HG03064 (cell line): Measurements from ENCODE around the gene USP3.
A peak's percentile ranks its signal among the peaks of the same experiment; 100 is the strongest.

ENCODE experiments used
- ATAC-seq: cut with Tn5 transposase; IDR thresholded peaks from one replicate; pipeline ENCODE4 v1.9.1; 2021; ENCODE audit warnings: low read depth; ENCODE audit not compliant: unreplicated experiment

Gene USP3

GRCh38 chr15:63504247-63504978 lies at the start of gene USP3:
Gene USP3 (plus strand): TSS chr15:63504593. CDS start chr15:63504740, 147 bp downstream.
- peak; percentile 39 for ATAC-seq

- no peak for ATAC-seq
These were observed 48.1 kb upstream of the USP3 start for GRCh38 chr15:63456258-63456657.

DNA sequence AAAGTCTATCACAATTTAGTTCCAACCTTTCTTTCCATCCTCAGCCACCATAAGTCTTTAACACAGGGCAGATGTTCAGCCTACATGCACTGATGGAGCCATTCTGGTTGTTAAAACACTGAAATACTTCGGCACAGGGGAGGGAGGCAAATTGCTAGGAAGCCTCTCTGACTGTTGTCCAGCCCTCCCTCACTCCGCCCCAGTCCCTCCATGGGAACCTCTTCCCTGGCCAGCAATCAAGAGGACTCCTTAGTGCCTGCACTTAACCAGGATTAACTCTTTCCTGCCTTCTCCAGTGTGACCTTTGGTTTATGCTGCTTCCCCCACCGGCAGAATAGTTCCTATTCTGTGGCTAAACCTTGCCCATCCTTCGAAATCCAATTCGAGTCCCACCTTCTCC lies 47.0 kb upstream of the USP3 start:
- ATAC-seq: no peak

DNA sequence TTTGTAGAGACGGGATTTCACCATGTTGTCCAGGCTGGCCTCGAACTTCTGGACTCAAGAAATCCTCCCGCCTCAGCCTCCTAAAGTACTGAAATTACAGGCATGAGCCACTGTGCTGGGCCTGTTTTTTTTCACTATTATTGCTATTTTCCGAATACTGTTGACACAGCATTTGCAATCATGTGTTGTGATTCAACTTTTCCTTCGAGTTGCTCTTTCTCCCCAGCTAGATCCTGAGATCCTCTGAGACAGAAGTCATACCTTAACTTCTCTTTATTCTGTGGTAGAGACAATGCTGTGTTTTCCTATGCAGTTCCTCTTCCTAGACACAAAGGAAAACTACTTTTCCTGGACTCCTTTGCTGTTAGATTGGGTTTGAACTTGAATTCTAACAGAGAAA lies 46.4 kb upstream of the USP3 start:
- no peak for ATAC-seq

DNA sequence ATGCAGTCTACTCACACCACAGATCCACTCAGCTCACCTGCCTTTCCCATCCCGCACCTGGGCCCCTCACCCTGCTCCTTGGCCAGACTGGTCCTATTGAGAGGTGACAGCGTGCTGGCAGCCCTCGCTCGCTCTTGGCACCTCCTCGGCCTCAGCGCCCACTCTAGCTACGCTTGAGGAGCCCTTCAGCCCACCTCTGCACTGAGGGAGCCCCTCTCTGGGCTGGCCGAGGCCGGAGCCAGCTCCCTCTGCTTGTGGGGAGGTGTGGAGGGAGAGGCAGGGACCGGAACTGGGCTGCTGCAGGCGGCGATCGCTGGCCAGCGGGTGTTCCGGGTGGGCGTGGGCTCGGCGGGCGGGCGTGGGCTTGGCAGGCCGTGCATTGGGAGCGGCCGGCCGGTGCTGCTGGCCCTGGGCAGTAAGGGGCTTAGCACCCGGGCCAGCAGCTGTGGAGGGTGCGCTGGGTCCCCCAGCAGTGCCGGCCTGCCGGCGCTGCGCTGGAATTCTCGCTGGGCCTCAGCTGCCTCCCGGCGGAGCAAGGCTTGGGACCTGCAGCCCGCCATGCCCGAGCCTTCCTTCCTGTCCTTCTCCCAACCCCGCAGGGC lies 45.5 kb upstream of the USP3 start:
- ATAC-seq: no peak

DNA sequence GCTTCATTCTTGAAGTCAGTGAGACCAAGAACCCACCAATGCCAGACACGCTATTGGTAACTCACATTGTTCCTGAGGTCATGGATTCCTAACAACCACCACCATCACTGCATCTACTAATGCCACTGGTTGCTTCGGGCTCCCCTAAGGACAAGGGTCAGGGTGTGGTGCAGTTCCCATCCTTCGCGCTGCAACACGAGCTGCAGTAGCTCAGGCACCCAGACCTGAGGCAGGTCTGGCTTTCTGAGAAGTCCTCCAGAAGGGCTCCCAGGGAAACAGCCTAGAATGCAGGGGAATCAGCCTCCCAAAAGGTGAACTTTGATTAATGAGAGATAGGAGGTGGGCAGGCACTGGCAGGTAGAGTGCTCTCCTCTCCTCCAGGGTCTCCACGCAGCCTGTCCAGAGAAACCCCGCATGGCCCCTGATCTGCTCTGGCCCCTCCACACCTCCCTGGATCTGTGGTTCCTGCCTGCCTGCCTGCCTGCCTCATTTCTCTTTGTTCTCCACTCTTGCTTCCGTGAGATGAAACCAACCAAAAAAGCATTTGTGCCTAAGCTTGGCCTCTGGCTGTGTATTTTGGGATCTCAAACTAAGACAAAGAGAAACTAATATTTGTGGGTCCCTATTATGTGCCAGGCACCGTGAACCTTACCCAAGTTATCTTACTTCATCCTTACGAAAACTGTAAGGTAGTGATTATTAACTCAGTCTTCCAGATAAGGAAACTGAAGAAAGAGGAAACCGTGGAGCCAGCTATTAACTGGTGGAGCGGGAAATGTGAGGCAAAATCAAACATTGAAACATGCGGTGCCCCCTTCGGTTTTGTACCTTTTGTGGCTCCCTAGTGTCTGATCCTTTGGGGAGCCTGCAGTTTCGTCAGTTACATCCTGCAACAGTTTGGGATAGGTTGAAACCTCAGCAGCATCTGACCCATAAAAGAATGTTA lies 43.9 kb upstream of the USP3 start:
- ATAC-seq: no peak

DNA sequence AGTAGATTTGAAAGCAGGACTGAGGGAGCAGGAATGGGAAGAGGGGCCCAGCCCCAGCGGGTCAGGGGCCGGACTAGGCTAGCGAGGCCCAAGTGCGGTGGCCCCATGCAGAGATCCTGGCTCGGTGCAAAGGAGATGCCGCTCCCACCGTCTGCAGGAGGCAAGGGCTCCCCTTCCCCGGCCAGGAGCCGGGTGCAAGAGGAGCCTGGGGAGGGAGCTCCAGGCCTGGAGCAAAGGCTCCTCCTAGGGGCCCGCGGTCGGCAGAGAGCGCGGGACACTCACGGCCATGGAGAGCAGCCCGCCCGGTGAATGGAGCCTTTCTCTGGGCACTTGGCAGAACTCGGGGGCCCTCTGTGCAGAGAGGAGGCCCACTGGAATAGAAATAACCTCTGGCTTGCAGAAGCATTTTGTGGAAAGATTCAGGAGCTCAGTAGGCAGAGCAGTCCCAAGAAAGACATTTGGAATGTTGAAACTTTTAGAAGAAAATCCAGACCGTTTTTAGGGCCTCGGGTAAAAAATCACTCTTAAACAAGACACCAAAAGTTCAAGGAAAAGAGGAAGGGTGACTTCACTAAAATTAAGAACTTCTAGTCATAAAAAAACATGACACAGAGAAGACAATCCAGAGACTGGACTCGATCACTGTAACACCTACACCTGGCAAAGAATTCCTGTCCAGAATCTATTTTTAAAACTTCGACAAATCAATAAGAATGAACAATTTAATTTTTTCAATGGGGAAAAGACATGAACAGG lies 43.0 kb upstream of the USP3 start:
- no peak for ATAC-seq

DNA sequence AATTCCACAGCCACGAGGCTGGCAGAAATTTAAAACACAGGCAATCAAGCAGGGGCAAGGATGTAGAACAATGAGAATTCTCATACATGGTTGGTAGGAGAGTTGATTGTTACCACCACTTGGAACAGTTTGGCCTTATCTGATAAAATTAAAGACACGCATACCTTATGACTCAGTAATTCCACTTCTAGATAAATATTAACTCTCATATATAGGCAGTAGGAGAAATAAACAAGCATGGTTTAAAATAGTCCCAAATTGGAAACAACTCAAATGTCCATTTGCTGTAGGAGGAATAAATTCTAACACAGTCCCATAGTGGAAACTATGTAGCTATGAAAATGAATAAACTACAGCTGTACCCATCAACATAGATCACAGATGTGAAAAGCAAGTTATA lies 42.3 kb upstream of the USP3 start:
- no peak for ATAC-seq

DNA sequence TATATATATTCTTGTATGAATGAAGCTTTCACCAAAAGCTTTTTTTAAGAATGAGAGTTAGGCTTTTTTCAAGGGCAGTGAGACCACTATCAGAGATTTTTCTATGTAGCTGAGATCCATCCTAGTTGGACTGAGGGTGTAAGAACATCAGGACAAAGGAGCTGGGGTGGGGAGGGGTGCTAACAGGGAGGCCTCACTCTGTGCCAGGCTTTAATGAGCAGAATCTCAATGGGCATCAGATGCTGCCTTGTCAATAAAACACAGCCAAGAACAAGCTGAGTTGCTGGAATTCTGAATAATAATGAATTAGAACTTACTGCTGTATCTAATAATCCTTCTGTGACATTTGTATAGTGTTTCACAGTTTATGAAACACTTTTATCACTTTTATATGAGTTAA lies 41.4 kb upstream of the USP3 start:
- ATAC-seq: no peak

GRCh38 chr15:63463793-63464192 lies 40.6 kb upstream of the USP3 start:
- ATAC-seq: no peak

DNA sequence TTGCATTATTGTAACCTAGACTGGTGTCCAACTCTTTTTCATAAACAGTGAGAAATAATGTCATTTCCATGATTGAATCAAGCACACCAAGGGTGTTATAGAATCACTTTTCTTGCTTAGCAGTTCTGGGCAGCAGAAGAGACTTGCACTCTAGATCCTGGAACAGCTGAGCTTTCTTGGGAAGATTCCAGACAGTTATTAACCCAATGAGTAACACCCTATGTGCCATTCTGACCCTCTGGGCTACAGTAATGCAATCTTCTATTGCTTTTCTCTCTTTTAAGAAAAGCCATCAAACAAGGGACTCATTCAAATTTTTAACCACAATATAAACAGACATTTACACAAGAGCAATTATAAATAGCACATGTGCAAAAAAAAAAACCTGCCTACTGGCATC lies 39.3 kb upstream of the USP3 start:
- ATAC-seq: no peak

- no peak for ATAC-seq
These were observed 37.8 kb upstream of the USP3 start for GRCh38 chr15:63466378-63467192.

DNA sequence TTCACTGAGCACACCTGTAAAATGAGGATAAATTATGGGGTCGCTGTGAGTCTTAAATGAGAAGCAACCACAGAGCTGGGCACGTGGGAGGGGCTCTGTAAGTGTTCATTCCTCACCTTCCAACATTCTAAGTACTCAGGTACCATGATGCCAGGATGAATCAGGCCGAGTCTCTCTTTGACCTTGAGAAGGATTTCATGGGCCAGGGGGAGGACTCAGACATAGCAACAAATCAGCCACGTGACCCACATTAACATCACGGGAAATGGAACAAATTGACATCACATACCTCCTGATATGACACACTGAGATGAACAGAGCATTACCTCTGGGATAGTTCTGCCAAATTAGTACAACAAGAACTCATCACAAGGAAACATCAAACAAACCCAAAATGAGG lies 35.2 kb upstream of the USP3 start:
- no peak for ATAC-seq

DNA sequence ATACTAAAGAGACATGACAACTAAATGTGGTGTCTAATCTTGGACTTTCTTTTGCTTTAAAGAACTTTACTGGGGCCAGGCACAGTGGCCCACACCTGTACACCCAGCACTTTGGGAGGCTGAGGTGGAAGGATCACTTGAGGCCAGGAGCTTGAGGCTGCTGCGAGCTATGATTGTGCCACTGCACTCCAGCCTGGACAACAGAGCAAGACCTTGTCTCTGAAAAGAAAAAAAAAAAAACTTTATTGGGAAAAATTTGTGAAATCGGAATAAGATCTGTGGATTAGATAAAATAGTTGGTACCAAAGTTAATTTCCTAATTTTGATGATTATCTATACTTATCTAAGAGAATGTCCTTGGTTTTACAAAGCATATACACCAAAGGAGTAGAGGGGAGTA lies 34.4 kb upstream of the USP3 start:
- ATAC-seq: no peak

DNA sequence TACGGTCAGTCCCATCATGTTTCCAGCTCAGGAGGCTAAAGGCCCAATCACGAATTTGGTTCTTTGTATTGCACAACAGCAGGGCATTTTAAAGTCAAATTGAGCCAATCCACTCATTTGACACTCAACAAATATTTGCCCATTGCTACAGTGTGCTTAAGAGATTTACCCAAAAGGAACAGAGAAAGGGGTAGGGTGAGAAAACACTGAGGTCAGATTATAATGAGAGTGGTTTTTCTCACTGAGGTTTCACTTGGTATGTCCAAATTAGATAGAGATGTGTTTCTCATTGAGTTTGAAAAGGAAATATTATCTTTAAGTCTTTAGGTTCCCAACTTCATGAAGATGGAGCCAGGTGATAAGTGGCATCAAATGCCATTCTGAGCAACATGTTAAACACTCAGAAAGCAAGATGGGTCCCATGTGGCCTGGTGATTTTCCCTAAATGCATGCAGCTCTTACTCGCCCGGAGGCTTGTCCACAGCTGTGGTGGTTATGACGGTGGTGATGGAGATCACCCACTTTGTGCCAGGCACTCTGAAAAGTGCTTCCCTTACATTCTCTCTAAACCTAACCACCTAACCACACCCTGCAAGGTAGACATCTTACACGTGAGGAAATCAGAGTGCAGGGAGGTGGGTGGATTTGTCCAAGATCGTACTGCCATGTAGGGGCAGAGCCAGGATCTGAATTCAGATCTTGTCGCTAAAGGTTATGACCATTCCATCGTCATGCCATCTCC lies 31.2 kb upstream of the USP3 start:
- ATAC-seq: no peak

DNA sequence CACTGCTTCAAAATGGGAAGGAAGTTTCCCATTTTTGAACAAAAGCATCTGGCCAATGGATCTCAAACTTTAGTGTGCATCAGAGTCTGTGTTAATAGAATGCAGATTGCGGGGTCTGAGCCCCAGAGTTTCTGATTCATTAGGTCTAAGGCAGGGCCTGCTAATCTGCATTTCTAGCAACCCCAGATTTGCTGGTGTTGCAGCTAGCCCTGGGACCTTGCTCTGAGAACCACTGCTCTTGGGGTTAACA lies 30.7 kb upstream of the USP3 start:
- ATAC-seq: peak; percentile 4

GRCh38 chr15:63473999-63474809 lies 30.2 kb upstream of the USP3 start:
- peak; percentile 45 for ATAC-seq

DNA sequence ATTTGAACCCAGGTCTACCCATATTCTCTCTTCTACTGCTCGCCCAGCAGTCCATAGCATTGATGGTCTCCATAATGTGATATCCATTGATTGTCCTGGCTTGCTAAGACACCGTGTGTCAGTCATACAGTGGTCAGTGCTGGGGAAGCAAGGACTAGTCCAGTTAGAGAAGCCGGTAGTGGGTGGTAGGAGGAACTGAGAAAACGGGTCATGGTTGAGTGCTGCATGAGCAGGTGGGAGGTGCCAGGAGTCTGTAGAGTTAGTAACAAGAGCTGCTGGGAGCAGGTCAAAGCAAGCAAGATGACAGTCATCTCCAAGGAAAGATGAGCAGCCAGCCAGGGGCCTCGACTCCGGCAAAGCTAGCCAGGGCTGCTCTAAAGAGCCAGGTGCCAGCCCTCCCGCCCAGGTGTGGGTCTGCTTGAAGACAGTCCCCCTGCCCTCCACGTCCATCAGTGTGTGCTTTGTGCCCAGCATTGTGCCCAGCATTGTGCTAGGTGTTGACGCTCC lies 29.5 kb upstream of the USP3 start:
- peak; percentile 49 for ATAC-seq
